Measurements from ENCODE around the gene TMOD1.

Gene TMOD1

GRCh38 chr9:97550386-97550785 lies 48.9 kb downstream of the TMOD1 start:
- no peaks in the 10 kb centered on the region for H3K9me2 ChIP-seq (ENCODE audit: low read depth, low read length)
- no peak for TF ChIP-seq EZH2 (IDR thresholded peaks at IDR 0.05; ENCODE audit: borderline replicate concordance, low read length)

GRCh38 chr9:97551308-97551707 lies 49.8 kb downstream of the TMOD1 start:
- H3K9me2 ChIP-seq (ENCODE audit: low read depth, low read length), result no peaks in the 10 kb centered on the region
- TF ChIP-seq CTCF (IDR thresholded peaks at IDR 0.05; ENCODE audit: low read length), result no peak
- TF ChIP-seq EZH2 (IDR thresholded peaks at IDR 0.05; ENCODE audit: borderline replicate concordance, low read length), result no peak
- H3K36me3 ChIP-seq (ENCODE audit: insufficient read depth, low read length), result no peaks in the 10 kb centered on the region
- no peak overlapping the region for H2AFZ ChIP-seq (ENCODE audit: low read length)
- no peak overlapping the region for H3K4me3 ChIP-seq (ENCODE audit: low read depth, low read length, poor library complexity, severe bottlenecking)
- no peaks in the 10 kb centered on the region for H4K20me1 ChIP-seq (ENCODE audit: insufficient read depth, low read length)
- H3K9me3 ChIP-seq (ENCODE audit: low read length), result no peaks in the 10 kb centered on the region
- H3K79me2 ChIP-seq (ENCODE audit: insufficient read depth, low read length), result no peaks in the 10 kb centered on the region
- H3K4me2 ChIP-seq (ENCODE audit: low read length), result no peak overlapping the region
- H3K27me3 ChIP-seq (ENCODE audit: insufficient read depth, low read length), result no peaks in the 10 kb centered on the region
- no peaks in the 10 kb centered on the region for H3K4me1 ChIP-seq (ENCODE audit: insufficient read depth, low read length, severe bottlenecking)
- no peak overlapping the region for H3K9ac ChIP-seq (ENCODE audit: low read length)
- H3K27ac ChIP-seq (ENCODE audit: low read depth, low read length, poor library complexity, severe bottlenecking), result no peak overlapping the region
- no peaks in the 10 kb centered on the region for H3F3A ChIP-seq (ENCODE audit: insufficient read depth, low read length)

More at GRCh38 chr9:97550386-97550785, 48.9 kb downstream of the TMOD1 start:
- Histone ChIP-seq H4K20me1 (ENCODE audit: insufficient read depth, low read length) (no peaks in the 10 kb centered on the region), H3K4me1 (ENCODE audit: insufficient read depth, low read length, severe bottlenecking) (no peaks in the 10 kb centered on the region), H3K4me2 (ENCODE audit: low read length) (no peak overlapping the region), H3K27ac (ENCODE audit: low read depth, low read length, poor library complexity, severe bottlenecking) (no peak overlapping the region), H3K27me3 (ENCODE audit: insufficient read depth, low read length) (no peaks in the 10 kb centered on the region), H3K36me3 (ENCODE audit: insufficient read depth, low read length) (no peaks in the 10 kb centered on the region), H3K4me3 (ENCODE audit: low read depth, low read length, poor library complexity, severe bottlenecking) (no peak overlapping the region), H3K79me2 (ENCODE audit: insufficient read depth, low read length) (no peaks in the 10 kb centered on the region), H2AFZ (ENCODE audit: low read length) (no peak overlapping the region), H3K9ac (ENCODE audit: low read length) (no peak overlapping the region), H3F3A (ENCODE audit: insufficient read depth, low read length) (no peaks in the 10 kb centered on the region), H3K9me3 (ENCODE audit: low read length) (no peaks in the 10 kb centered on the region)

GRCh38 chr9:97553141-97553540 lies 51.7 kb downstream of the TMOD1 start:
- H3K36me3 ChIP-seq (ENCODE audit: insufficient read depth, low read length), result no peaks in the 10 kb centered on the region
- H3K27ac ChIP-seq (ENCODE audit: low read depth, low read length, poor library complexity, severe bottlenecking), result no peak overlapping the region
- H3K9ac ChIP-seq (ENCODE audit: low read length), result no peak overlapping the region
- H2AFZ ChIP-seq (ENCODE audit: low read length), result no peak overlapping the region
- no peaks in the 10 kb centered on the region for H3K9me2 ChIP-seq (ENCODE audit: low read depth, low read length)
- H3F3A ChIP-seq (ENCODE audit: insufficient read depth, low read length), result no peaks in the 10 kb centered on the region
- no peaks in the 10 kb centered on the region for H3K9me3 ChIP-seq (ENCODE audit: low read length)
- no peaks in the 10 kb centered on the region for H3K4me1 ChIP-seq (ENCODE audit: insufficient read depth, low read length, severe bottlenecking)
- H3K79me2 ChIP-seq (ENCODE audit: insufficient read depth, low read length), result no peaks in the 10 kb centered on the region
- no peak overlapping the region for H3K4me2 ChIP-seq (ENCODE audit: low read length)
- H4K20me1 ChIP-seq (ENCODE audit: insufficient read depth, low read length), result no peaks in the 10 kb centered on the region
- no peak overlapping the region for H3K4me3 ChIP-seq (ENCODE audit: low read depth, low read length, poor library complexity, severe bottlenecking)
- TF ChIP-seq CTCF (IDR thresholded peaks at IDR 0.05; ENCODE audit: low read length) (no peak), EZH2 (IDR thresholded peaks at IDR 0.05; ENCODE audit: borderline replicate concordance, low read length) (no peak)
- H3K27me3 ChIP-seq (ENCODE audit: insufficient read depth, low read length), result no peaks in the 10 kb centered on the region

GRCh38 chr9:97553841-97554240 lies 52.4 kb downstream of the TMOD1 start:
- H3K4me3 ChIP-seq (ENCODE audit: low read depth, low read length, poor library complexity, severe bottlenecking), result no peak overlapping the region
- no peaks in the 10 kb centered on the region for H3F3A ChIP-seq (ENCODE audit: insufficient read depth, low read length)
- TF ChIP-seq EZH2 (IDR thresholded peaks at IDR 0.05; ENCODE audit: borderline replicate concordance, low read length) (no peak), CTCF (IDR thresholded peaks at IDR 0.05; ENCODE audit: low read length) (no peak)
- H3K9me2 ChIP-seq (ENCODE audit: low read depth, low read length), result no peaks in the 10 kb centered on the region
- H3K36me3 ChIP-seq (ENCODE audit: insufficient read depth, low read length), result no peaks in the 10 kb centered on the region
- H3K27ac ChIP-seq (ENCODE audit: low read depth, low read length, poor library complexity, severe bottlenecking), result no peak overlapping the region
- no peak overlapping the region for H3K9ac ChIP-seq (ENCODE audit: low read length)
- no peaks in the 10 kb centered on the region for H3K27me3 ChIP-seq (ENCODE audit: insufficient read depth, low read length)
- H2AFZ ChIP-seq (ENCODE audit: low read length), result no peak overlapping the region
- no peaks in the 10 kb centered on the region for H4K20me1 ChIP-seq (ENCODE audit: insufficient read depth, low read length)
- H3K79me2 ChIP-seq (ENCODE audit: insufficient read depth, low read length), result no peaks in the 10 kb centered on the region
- H3K4me1 ChIP-seq (ENCODE audit: insufficient read depth, low read length, severe bottlenecking), result no peaks in the 10 kb centered on the region
- no peak overlapping the region for H3K4me2 ChIP-seq (ENCODE audit: low read length)
- no peaks in the 10 kb centered on the region for H3K9me3 ChIP-seq (ENCODE audit: low read length)
